ENCODE data around the gene PON2.

The PON2 gene

DNA sequence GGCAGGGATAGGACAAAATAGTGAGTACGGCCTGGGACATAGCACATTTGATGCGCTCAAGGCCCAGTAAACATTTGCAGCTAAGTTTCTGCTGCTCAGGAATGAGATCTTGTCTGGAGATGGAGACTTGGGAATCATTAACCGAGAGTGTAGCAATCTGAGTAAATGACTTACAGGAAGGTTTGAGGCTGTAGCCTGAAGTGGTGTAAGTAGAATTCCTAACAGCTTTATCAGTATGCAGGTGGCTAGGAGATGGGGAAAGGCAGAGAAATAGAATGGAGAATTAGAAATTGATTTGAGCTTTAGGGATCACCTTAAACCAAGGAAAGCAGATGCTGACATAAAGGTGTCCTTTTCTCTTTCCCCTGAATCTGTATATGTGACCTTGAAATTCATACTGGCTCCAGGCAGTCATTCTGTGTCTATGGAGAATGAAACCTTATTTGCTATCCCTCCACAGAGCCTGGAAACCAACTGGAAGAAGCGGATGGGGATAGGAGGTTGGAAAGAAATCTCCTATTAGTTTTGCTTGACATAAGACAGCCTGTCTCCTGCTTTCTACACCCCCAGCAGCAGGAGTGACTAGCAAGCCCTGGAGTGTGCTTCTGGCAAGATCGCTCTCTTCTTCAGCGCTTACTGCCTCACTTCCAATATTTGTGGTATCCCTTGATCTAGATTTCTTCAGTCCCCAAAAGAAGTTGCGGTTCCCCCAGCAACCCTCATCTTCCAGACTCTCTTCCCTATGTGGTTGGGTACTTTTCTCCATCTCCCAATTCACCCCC lies 6.4 kb upstream of the PON2 start:
- no peak for DNase-seq

GRCh38 chr7:95440394-95441038 lies 5.7 kb upstream of the PON2 start:
- no peak for DNase-seq

DNA sequence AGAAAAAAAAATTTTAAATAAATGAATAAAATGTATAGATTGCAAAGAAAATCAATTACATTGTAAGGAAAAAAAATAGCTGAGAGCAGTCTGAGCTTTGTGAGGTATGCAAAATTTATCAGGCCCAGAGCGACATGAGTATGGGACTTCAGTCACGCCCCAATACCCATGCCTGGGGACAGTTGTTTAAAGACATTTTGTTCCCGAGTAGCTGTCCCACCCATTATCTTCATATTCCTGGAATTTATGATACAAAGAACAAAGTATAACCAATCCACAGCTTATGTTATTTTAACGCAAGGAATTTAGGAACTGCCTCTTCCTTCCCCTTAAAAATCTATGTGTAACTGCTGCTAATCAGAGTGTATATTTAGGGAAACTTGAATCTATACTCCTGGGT lies 1.6 kb upstream of the PON2 start:
- no peak for DNase-seq

DNA sequence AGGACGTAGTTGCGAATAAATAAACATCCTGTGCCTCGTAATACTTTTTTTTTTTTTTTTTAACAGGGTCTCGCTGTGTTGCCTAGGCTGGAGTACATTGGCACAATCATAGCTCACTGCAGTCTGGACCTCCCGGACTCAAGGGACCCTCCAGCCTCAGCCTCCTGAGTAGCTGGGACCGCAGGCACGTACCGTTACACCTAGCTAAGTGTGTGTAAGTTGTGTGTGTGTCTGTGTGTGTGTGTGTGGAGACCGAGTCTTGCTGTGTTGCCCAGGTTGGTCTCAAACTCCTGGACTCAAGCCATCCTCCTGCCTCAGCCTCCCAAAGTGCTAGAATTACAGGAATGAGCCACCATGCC lies 573 bp upstream of the PON2 start:
- no peak for DNase-seq

DNA sequence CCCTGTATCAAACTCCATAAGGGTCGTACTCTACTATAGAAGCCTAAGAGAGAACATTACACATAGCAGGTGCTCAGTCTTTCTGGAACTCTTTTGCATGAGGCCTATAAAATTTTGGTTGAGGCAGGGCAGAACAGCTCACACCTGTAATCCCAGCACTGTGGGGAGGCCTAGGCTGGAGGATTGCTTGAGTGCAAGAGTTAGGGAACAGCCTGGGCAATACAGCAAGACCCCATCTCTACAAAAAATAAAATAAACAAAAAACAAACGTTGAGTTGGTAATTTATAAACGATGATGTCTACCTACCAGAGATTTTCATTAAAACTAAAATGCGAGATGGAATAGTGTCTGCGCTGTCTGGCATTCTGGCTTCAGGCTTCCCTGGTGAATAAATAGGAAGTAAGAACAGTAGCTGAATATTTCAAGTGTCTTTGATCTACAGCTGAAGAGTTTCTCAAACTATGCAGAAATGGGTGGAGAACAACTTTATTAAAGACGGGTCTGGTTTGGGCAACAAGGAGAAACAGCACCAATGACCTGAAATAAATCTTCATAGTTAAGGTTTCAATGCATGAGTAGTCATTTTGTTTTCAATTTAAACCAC lies 774 bp downstream of the PON2 start:
- DNase-seq: no peak

GRCh38 chr7:95433129-95433528 lies 1.7 kb downstream of the PON2 start:
- DNase-seq: no peak

DNA sequence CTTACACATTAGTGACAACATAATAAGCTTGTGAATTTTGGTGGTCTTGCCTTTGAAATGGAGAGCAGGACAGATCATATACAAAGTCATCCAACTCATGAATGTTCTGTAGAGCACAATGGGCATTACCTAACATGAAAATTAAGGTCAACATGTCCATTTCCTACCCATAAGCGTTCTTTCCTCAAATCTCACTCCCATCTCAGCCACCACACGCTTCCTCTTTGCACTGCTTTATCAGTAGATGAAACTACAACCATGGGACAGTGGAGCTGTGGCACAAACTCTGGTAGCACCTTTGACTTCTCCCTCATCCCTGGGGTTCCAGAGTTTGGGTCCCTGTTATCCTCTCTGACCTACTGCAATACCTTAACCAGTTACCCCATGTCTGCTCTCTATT lies 2.2 kb downstream of the PON2 start:
- DNase-seq: no peak

GRCh38 chr7:95430864-95431263 lies 4.0 kb downstream of the PON2 start:
- DNase-seq: no peak

DNA sequence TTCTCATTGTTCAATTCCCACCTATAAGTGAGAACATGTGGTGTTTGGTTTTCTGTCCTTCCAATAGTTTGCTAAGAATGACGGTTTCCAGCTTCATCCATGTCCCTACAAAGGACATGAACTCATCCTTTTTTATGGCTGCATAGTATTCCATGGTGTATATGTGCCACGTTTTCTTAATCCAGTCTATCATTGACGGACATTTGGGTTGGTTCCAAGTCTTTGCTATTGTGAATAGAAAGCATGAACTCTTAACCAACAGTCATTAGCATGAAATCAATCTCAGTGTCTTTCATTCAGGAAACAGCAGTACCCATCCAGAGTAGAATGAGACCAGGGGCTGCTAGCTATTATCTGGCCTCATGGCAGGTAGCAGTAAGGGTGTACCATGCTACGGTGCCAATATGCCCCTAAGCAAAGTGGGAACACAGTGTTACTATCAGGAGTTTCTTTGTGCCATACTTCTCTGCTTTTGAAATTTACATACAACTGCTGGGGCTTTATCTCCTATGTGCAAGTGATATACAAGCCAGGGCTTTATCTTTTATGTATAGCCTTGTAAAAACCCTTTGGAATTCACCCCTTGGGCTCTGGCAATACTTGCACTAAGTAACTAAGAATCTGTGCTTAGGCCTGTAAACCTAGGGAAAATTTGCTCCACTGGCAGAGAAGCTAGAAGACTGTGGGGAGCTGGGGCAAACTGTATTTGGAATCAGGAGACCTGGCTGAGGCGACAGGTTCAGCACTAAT lies 5.4 kb downstream of the PON2 start:
- no peak for DNase-seq

- DNase-seq: no peak
These were observed 6.8 kb downstream of the PON2 start for GRCh38 chr7:95427914-95428516.

DNA sequence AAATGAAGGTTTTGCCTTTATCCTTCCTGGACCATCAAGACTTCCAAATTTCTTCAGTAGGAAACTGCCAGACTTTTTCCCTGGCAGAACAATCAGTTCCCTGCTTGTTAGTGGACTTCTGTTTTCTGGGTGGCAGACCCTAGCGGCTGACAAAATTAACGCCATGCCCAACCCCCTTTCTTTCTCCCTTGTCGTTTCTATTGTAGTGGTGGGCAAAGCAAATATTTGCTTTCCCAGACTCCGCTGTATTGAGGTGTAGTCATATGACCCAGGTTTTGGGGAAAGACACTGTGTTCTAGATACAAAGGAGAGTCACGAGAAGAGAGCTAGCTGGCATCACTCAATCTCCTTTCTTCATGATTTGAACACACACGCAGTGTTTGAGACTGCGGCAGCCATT lies 7.7 kb downstream of the PON2 start:
- no peak for DNase-seq

DNA sequence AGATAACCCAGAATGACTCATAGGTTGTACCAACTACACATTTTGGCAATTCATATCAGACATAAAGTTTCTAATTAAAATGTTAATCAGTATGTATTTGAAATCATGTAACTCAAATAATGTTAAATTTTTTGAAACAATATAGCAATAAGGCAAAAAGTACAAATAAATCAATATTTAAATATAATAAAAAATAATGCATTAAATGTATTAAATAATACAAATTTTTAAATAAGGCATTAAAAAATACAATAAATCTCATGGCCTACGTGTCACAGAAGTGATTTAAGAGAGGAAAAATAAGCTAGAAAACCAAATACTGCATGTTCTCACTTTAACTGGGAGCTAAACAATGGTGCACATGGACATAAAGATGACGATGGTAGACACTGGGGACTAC lies 9.1 kb downstream of the PON2 start:
- DNase-seq: no peak

- no peak for DNase-seq
These were observed 10.1 kb downstream of the PON2 start for GRCh38 chr7:95424716-95425115.

DNA sequence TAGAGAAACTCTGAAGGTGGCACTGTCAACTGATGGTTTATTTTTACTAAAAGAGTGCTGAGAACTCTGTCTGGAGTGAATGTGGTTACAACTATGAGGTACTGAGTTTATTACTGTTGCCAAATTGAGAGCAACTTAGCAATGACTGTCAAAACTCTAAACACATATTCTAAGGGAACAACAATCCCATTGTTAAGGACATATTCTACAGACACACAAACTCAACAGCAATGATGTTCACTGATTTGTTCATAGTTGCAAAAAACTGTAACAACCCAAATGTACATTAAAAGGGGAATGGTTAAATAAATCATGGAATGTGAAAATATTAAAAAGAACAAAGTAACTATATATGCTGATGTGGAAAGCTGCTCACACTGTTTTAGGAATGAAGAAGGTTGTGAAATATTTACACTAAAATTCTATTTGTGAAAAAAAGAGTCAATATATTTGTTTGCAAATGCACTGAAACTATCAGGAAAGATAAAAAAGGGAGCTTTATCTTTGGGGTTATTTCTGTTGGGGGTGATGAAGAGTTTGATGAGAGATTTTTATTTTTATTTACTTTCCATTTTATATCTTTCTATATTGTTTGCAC lies 12.9 kb downstream of the PON2 start:
- DNase-seq: no peak

- DNase-seq: peak; percentile 87
These were observed 13.6 kb downstream of the PON2 start for GRCh38 chr7:95421000-95421846.

DNA sequence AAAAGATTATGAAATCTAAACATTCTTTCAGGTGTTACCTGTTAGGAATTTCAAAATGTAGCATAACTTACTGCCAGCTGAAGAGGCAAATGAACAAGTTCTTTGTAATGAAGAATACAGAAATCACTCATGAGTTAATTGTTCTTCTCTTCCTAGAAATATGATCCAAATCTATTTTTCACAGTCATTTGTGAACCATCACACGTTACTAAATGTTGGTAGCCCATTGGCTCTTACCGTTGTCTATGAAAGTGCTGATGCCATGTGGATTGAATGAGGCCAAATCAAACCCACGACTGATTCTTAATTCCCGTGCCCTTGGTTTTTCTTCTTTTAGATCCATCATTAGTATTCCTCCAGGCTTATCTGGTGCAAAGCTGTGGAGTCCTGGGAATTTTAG lies 22.8 kb downstream of the PON2 start:
- DNase-seq: no peak

DNA sequence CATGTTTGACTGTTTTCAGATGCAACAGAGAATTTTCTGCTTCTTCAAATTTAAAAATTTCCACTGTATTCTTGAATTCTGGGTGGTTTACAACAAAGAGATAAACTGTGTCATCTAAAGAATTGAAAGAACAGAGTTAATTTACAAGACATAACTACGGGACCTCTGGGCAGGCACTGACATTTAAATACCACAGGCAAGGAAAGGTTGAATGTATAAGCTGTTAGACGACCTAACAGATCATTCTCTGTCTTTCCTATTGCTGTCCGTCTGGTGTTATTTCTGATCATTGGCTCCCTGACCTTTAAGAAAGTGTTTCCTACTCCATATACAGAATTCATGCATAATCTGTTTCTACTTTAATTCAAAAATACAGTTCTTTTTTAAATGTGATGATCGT lies 23.2 kb downstream of the PON2 start:
- no peak for DNase-seq

- no peak for DNase-seq
These were observed 23.8 kb downstream of the PON2 start for GRCh38 chr7:95411036-95411435.

DNA sequence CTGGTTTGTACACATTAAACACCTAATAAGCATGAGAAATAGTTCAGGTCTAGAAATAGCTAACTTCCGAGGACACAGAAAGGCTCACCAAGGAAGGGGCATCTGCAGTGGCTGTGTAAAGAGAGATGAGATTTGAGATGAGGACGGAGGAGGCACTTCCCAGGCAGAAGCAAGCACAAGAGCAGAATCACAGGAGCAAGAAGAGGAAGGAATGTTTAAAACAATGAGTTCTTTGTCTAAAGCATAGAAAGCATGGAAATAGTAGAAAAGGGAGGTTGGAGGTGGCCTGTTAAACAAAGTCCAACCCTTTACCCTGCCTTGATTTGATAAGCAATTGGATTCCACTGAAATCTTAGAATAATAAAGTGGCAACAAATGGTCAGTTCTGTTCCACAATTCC lies 27.1 kb downstream of the PON2 start:
- no peak for DNase-seq

DNA sequence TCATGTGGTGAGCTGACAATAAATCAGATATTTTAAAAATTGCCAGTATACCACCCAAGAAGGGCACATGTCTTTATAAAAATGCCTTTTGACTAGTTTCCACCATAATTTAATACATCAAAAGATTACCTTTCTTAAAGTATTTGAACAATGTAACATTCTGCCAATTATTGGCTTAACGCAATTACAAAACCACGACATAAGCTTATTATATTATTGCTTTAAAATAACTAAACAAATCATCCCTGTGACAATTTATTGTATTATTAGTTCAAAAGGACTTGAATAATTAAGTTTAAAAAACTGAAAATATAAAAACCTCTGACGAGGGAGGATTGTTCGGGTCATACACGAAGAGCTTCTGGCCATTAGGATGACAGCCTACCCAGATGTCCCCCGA lies 29.0 kb downstream of the PON2 start:
- DNase-seq: no peak

DNA sequence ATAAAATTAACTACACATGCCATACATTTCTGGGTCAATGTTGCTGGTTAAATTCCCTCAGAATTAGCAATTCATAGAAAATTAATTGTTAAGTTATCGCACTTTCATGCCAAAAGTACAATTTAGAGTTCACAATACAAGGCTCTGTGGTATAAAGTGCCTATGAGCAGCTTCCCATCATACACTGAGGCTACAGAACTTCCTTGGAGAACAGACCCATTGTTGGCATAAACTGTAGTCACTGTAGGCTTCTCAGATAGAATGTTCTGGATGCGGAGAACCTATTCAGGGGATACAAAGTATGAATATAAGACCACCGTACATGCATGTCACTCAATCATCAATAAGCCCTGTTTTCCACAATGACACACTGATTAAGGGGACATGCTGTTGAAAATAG lies 29.6 kb downstream of the PON2 start:
- no peak for DNase-seq

- DNase-seq: peak; percentile 57
These were observed 30.4 kb downstream of the PON2 start for GRCh38 chr7:95404316-95404865.

All from NCI-H2029 treated with DMSO at 0.1 percent for 48 hours (cell line).